OCI-LY3 (cell line): ENCODE results near the gene TAGLN2.

Experiments
- H2AFZ ChIP-seq: fragments of 200-600, 300-600 bp; shearing (Covaris generic); 2 replicates; pipeline ENCODE4 v1.6.0; 2014; ENCODE audit warnings: antibody characterized with exemption, low read depth, low read length
- H3K27ac ChIP-seq: fragments of 200-600, 300-600 bp; sonication (generic); 2 replicates; pipeline ENCODE4 v1.5.1; 2014; ENCODE audit warnings: mild to moderate bottlenecking, low read length, moderate library complexity, mixed read lengths
- H3K27me3 ChIP-seq: fragments of 200-600, 300-600 bp; sonication (generic); 2 replicates; pipeline ENCODE4 v1.6.1; 2014; ENCODE audit warnings: low read depth, low read length, mixed read lengths
- H3K36me3 ChIP-seq: fragments of 200-600, 300-600 bp; sonication (generic); replicated peaks from 2 replicates; pipeline ENCODE3; 2014; ENCODE audit warnings: low read depth, low read length, mixed read lengths
- H3K4me1 ChIP-seq: fragments of 300-600, 200-600 bp; sonication (generic); 2 replicates; pipeline ENCODE4 v1.6.1; 2014; ENCODE audit warnings: low read length, mixed read lengths
- H3K4me2 ChIP-seq: fragments of 200-600, 300-600 bp; sonication (generic); 2 replicates; pipeline ENCODE4 v1.6.1; 2014; ENCODE audit warnings: low read length, mixed read lengths
- H3K4me3 ChIP-seq: fragments of 300-600, 200-600 bp; sonication (generic); 2 replicates; pipeline ENCODE4 v1.5.1; 2014; ENCODE audit warnings: antibody characterized with exemption, mild to moderate bottlenecking, low read length, moderate library complexity
- H3K79me2 ChIP-seq: fragments of 300-600, 200-600 bp; shearing (Covaris generic); 2 replicates; pipeline ENCODE4 v1.6.1; 2014; ENCODE audit warnings: mild to moderate bottlenecking, low read length, mixed read lengths
- H3K9ac ChIP-seq: fragments of 300-600, 200-600 bp; shearing (Covaris generic); 2 replicates; pipeline ENCODE4 v1.6.0; 2014; ENCODE audit warnings: mild to moderate bottlenecking, low read length, moderate library complexity
- H3K9me3 ChIP-seq: fragments of 200-600, 300-600 bp; shearing (Covaris generic); 2 replicates; pipeline ENCODE4 v1.6.1; 2014; ENCODE audit warnings: low read length, mixed read lengths; ENCODE audit not compliant: insufficient read depth
- H4K20me1 ChIP-seq: fragments of 200-600, 300-600 bp; sonication (generic); 2 replicates; pipeline ENCODE4 v1.6.1; 2016; ENCODE audit warnings: low read length, mixed read lengths; ENCODE audit not compliant: insufficient read depth
- CTCF ChIP-seq: fragments of 200-600, 300-600 bp; sonication (generic); IDR thresholded peaks from 2 replicates; pipeline ENCODE4 v1.5.1; 2014; ENCODE audit warnings: antibody characterized with exemption, low read length, low read depth
- EZH2phosphoT487 ChIP-seq: fragments of 200-600 bp; shearing (Covaris generic); IDR thresholded peaks from 2 replicates; pipeline ENCODE4 v1.6.1; 2018; ENCODE audit warnings: antibody characterized with exemption, mixed run types, low read depth

Gene TAGLN2

DNA sequence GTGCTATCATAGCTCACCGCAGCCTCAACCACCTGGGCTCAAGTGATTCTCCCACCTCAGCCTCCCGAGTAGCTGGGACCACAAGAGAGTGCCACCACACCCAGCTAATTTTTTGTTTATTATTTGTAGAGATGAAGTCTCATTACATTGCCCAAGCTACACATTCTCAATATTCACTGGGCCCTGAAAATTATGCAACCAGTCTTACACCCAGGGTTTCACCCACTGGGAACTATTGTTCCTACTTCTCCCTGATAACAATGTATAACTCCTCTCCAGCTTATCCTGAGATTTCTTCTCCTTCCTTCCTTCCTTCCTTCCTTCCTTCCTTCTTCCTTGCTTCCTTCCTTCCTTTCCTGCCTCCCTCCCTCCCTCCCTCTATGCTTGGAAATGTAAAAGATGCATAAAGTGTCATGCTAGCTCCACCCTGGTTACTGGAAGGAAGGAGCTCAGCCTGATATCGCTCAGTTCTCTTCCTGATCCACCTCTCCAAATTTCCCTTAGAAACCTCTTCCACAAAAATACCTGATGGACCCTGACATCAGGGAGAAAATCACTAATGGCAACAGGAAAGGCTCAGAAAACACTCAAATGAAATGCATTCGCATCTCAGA lies 51.7 kb downstream of the TAGLN2 start:
- H2AFZ ChIP-seq = no peak overlapping the region
- no peaks in the 10 kb centered on the region for H3K9me3 ChIP-seq
- TF ChIP-seq EZH2phosphoT487 (no peak), CTCF (no peak)
- H3K4me3 ChIP-seq = no peak overlapping the region
- H4K20me1 ChIP-seq = no peaks in the 10 kb centered on the region
- no peak overlapping the region for H3K9ac ChIP-seq
- H3K79me2 ChIP-seq = no peaks in the 10 kb centered on the region
- H3K36me3 ChIP-seq = no peaks in the 10 kb centered on the region
- H3K4me2 ChIP-seq = no peak overlapping the region
- H3K27me3 ChIP-seq = no peaks in the 10 kb centered on the region
- 0 out of 2 replicates have a peak, but pooled peaks cover 3% of the 10 kb centered on the region for H3K4me1 ChIP-seq
- H3K27ac ChIP-seq = no peak overlapping the region

- Histone ChIP-seq H3K9ac (no peak overlapping the region), H2AFZ (no peak overlapping the region), H3K27me3 (no peaks in the 10 kb centered on the region), H3K4me1 (0 out of 2 replicates have a peak, but pooled peaks cover 3% of the 10 kb centered on the region), H4K20me1 (no peaks in the 10 kb centered on the region), H3K79me2 (no peaks in the 10 kb centered on the region), H3K27ac (no peak overlapping the region), H3K4me3 (no peak overlapping the region), H3K9me3 (no peaks in the 10 kb centered on the region), H3K4me2 (no peak overlapping the region), H3K36me3 (no peaks in the 10 kb centered on the region)
- TF ChIP-seq EZH2phosphoT487 = no peak
- TF ChIP-seq CTCF = no peak
Measured at GRCh38 chr1:159872891-159873290, 52.4 kb downstream of the TAGLN2 start.

- TF ChIP-seq EZH2phosphoT487 = no peak
- TF ChIP-seq CTCF = no peak
- H4K20me1 ChIP-seq = no peaks in the 10 kb centered on the region
- H3K27me3 ChIP-seq = no peaks in the 10 kb centered on the region
- no peak overlapping the region for H2AFZ ChIP-seq
- no peak overlapping the region for H3K4me2 ChIP-seq
- 0 out of 2 replicates have a peak, but pooled peaks cover 3% of the 10 kb centered on the region for H3K4me1 ChIP-seq
- H3K79me2 ChIP-seq = no peaks in the 10 kb centered on the region
- H3K36me3 ChIP-seq = no peaks in the 10 kb centered on the region
- no peak overlapping the region for H3K9ac ChIP-seq
- H3K9me3 ChIP-seq = no peaks in the 10 kb centered on the region
- no peak overlapping the region for H3K27ac ChIP-seq
- no peak overlapping the region for H3K4me3 ChIP-seq
Measured at GRCh38 chr1:159870704-159871103, 54.6 kb downstream of the TAGLN2 start.

DNA sequence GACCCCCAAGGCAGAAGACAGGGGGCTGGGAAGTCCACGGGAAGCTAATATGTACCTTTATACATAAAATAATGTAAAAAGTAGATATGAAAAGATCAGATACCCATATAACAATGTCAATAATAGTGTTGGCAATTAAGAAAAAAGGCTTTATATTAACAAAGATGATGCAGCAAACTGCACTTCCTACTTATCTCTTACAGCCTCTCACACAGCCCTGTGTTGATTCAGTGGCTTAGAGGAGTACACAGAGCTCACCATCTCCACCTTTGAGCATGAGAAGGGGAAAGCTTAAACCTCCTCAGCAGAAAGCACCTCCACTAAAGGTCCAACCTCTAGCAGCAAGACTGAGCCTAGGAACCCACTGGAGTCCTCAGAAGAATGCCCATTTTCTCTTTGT lies 55.7 kb downstream of the TAGLN2 start:
- H3K27ac ChIP-seq = no peak overlapping the region
- TF ChIP-seq EZH2phosphoT487 (no peak), CTCF (no peak)
- no peaks in the 10 kb centered on the region for H3K9me3 ChIP-seq
- no peak overlapping the region for H3K4me2 ChIP-seq
- no peak overlapping the region for H3K9ac ChIP-seq
- H3K4me1 ChIP-seq = 0 out of 2 replicates have a peak, but pooled peaks cover 3% of the 10 kb centered on the region
- H3K79me2 ChIP-seq = no peaks in the 10 kb centered on the region
- no peaks in the 10 kb centered on the region for H4K20me1 ChIP-seq
- no peak overlapping the region for H3K4me3 ChIP-seq
- no peaks in the 10 kb centered on the region for H3K27me3 ChIP-seq
- H2AFZ ChIP-seq = no peak overlapping the region
- no peaks in the 10 kb centered on the region for H3K36me3 ChIP-seq
